Nephron progenitor cell (in vitro differentiated cells): ENCODE data around the gene CPD.

Experiments
- DNase-seq: peaks from one replicate; pipeline ENCODE4 v3.0.0; 2021
- H3K27ac Mint-ChIP-seq: 2 replicates; pipeline ENCODE4 v1.8.0; 2021; ENCODE audit warnings: mild to moderate bottlenecking, moderate library complexity, mixed read lengths
- H3K27me3 Mint-ChIP-seq: 2 replicates; pipeline ENCODE4 v1.8.0; 2021; ENCODE audit warnings: mild to moderate bottlenecking, low read depth, mixed read lengths; ENCODE audit not compliant: poor library complexity
- H3K36me3 Mint-ChIP-seq: 2 replicates; pipeline ENCODE4 v1.8.0; 2021; ENCODE audit warnings: low read depth, mixed read lengths
- H3K4me1 Mint-ChIP-seq: 2 replicates; pipeline ENCODE4 v1.8.0; 2021; ENCODE audit warnings: mixed read lengths
- H3K4me3 Mint-ChIP-seq: 2 replicates; pipeline ENCODE4 v1.8.0; 2021; ENCODE audit warnings: mild to moderate bottlenecking, moderate library complexity, mixed read lengths
- H3K9me3 Mint-ChIP-seq: 2 replicates; pipeline ENCODE4 v1.8.0; 2021; ENCODE audit warnings: mild to moderate bottlenecking, moderate library complexity, mixed read lengths
- TF ChIP-seq, protein P1 (sequence below): fragments of 200-600 bp; sonication (generic); IDR thresholded peaks from 2 replicates; pipeline ENCODE4 v1.5.0; 2021; ENCODE audit warnings: antibody characterized with exemption

CPD gene

DNA sequence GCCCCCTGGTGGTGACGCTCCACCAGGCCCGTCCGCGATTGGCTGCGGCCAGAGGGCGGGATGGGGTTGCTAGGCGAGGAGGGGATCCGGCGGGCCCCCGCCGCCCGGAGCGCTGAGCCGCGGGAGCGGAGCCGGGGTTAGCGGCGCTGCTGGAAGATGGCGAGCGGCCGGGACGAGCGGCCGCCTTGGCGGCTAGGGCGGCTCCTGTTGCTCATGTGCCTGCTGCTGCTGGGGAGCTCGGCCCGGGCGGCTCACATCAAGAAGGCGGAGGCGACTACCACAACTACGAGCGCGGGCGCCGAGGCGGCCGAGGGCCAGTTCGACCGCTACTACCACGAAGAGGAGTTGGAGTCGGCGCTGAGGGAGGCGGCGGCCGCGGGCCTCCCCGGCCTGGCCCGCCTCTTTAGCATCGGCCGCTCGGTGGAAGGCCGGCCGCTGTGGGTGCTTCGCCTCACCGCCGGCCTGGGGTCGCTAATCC lies at the start of gene CPD:
Gene CPD, plus strand, starts transcription at position 103 of the 478 bp plus-strand sequence. Its CDS starts 54 bp downstream, at position 157.
- H3K4me1 Mint-ChIP-seq, result peaks cover 74% of the 10 kb centered on the region
- H3K9me3 Mint-ChIP-seq, result peaks cover 6% of the 10 kb centered on the region
- H3K27me3 Mint-ChIP-seq, result peaks cover 10% of the 10 kb centered on the region
- peak within 1 kb of the TSS; percentile 88 for H3K4me3 Mint-ChIP-seq
- H3K27ac Mint-ChIP-seq, result no peak within 1 kb of the TSS
- DNase-seq, result peak; percentile 98
- TF ChIP-seq, protein P1, sequence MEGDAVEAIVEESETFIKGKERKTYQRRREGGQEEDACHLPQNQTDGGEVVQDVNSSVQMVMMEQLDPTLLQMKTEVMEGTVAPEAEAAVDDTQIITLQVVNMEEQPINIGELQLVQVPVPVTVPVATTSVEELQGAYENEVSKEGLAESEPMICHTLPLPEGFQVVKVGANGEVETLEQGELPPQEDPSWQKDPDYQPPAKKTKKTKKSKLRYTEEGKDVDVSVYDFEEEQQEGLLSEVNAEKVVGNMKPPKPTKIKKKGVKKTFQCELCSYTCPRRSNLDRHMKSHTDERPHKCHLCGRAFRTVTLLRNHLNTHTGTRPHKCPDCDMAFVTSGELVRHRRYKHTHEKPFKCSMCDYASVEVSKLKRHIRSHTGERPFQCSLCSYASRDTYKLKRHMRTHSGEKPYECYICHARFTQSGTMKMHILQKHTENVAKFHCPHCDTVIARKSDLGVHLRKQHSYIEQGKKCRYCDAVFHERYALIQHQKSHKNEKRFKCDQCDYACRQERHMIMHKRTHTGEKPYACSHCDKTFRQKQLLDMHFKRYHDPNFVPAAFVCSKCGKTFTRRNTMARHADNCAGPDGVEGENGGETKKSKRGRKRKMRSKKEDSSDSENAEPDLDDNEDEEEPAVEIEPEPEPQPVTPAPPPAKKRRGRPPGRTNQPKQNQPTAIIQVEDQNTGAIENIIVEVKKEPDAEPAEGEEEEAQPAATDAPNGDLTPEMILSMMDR, result no peak
- no peaks in the 10 kb centered on the region for H3K36me3 Mint-ChIP-seq

DNA sequence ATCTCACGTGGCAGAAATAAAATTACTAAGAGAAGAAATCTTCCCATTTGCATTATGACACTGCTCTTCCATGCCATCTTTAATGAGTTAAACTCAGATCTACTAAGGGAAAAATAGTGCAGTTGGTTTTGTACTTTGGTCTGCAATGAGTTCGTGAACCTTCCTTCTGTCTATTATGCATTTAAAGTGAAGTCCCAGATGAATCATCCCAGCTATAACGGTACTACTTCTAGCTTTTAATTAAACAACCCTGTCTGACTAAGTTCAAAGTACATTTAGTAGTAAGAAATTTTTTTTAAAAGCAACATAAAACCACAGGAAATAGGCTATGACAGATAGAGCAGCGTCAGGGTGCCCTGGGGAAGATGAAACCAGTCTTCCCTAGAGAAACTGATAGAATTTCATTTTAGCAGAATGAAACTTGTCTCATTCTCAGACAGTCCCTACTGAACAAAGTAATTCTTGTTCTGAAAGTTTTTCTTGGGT lies 46.6 kb upstream of the CPD start:
- no peak for DNase-seq
- Mint-ChIP-seq H3K27ac (no peak overlapping the region), H3K27me3 (peaks cover 18% of the 10 kb centered on the region), H3K9me3 (no peaks in the 10 kb centered on the region), H3K4me1 (peaks cover 6% of the 10 kb centered on the region), H3K36me3 (no peaks in the 10 kb centered on the region), H3K4me3 (no peak overlapping the region)
- TF ChIP-seq, protein P1, result no peak

DNA sequence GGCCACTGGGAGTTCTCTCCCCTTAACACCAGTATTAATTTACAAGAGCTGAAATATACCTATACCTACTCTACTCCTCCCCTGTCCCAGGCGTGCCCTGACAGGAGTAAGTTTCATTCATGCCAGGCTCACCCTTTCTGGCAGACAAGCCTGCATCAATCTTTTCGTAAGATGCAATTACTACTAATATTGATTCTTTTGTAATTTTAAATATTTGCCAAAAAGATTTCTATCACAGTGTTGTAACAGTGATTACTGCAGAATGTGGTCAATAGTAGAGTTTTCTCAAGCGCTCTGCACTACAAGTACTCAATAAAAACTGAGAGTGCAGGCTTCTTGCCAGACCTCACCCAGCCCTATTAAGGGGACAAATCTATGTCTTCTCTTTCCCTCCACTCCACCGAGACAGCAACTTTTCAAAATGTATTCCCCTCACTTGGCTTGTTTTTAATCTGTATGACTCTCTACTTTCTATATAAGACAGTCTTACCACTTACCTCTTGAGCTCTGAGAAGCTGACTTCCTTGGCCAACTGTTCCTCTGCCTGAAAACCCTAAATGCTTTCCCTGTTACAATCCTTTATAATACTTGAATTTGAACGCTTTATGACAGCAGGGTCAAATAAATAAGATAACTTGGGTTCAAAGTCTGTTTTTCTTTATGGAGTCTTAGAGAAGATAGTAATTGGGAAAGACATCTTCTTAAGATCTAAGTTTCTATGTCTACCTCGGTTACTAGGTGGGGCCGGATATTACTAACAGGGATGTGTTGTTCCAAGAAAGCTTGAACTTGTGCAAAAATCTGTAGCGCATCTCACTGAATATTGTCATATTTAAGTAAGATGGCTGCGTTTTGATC lies 45.0 kb upstream of the CPD start, which contains the start of gene TMIGD1:
Gene TMIGD1, minus strand, starts transcription at position 555 of the 858 bp plus-strand sequence. CDS start 1,924 bp downstream, outside the sequence.
- Mint-ChIP-seq H3K27me3 (peaks cover 12% of the 10 kb centered on the region), H3K36me3 (no peaks in the 10 kb centered on the region), H3K4me3 (no peak within 1 kb of the TSS), H3K4me1 (peaks cover 20% of the 10 kb centered on the region), H3K27ac (peak within 1 kb of the TSS; percentile 44), H3K9me3 (no peaks in the 10 kb centered on the region)
- TF ChIP-seq, protein P1, result no peak
- DNase-seq, result no peak

DNA sequence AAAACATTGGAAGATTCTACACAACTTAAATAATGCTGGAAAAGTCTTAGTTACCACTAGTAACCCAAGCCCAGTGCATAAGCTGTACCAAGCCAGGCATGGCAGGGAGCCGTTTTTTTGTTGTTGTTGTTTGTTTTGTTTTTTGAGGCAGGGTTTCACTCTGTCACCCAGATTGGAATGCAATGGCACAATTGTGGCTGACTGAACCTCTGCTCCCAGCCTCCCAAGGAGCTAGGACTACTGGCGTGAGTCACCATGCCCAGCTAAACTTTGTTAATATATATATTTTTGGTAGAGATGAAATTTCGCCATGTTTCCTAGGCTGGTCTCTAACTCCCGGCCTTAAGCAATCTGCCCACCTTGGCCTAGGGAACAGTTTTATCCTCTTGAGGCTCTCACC lies 44.3 kb upstream of the CPD start:
- DNase-seq, result no peak
- peaks cover 22% of the 10 kb centered on the region for H3K4me1 Mint-ChIP-seq
- no peaks in the 10 kb centered on the region for H3K36me3 Mint-ChIP-seq
- H3K9me3 Mint-ChIP-seq, result no peaks in the 10 kb centered on the region
- no peak overlapping the region for H3K27ac Mint-ChIP-seq
- H3K4me3 Mint-ChIP-seq, result no peak overlapping the region
- TF ChIP-seq, protein P1, result no peak
- H3K27me3 Mint-ChIP-seq, result peaks cover 8% of the 10 kb centered on the region

DNA sequence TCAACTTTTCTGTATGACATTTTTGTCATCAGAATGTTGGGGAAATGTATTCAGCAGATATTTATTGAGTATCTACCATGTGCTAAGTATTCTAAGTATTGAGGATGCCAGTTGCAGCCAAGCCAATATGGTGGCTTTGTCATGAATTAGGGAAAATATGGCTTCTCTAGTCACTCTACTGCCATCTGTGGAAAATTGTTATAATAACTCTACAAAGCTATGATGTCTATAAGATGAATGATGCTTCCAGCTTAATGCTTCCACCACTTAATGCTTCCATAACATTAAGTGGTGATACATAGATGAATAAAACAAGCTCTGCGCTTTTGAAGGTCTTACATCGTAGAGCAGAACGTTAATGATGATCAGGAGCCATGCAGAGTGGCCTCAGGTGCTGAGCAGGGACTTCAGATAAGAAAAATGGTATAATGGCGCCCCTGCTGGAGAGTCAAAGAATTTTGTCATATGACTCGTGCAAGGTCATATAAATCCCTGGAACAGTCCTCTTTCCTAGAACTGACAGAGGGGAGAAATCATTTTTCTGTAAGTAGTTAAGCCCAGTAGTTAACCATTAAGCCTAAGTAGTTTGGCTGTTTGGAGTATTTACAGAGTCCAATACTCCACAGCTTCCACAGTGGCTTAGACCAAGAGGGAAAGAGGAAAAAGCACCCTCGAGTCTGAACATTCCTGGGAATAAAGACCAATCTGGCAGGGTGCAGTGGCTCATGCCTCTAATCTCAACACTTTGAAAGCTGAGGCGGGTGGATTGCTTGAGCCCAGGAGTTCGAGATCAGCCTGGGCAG lies 42.2 kb upstream of the CPD start:
- Mint-ChIP-seq H3K27ac (no peak overlapping the region), H3K4me1 (peaks cover 39% of the 10 kb centered on the region), H3K27me3 (peaks cover 3% of the 10 kb centered on the region), H3K36me3 (no peaks in the 10 kb centered on the region), H3K4me3 (no peak overlapping the region), H3K9me3 (no peaks in the 10 kb centered on the region)
- DNase-seq, result peak; percentile 25
- TF ChIP-seq, protein P1, result peak; percentile 55
